ENCODE results near the gene CAPN13.

CAPN13 gene

DNA sequence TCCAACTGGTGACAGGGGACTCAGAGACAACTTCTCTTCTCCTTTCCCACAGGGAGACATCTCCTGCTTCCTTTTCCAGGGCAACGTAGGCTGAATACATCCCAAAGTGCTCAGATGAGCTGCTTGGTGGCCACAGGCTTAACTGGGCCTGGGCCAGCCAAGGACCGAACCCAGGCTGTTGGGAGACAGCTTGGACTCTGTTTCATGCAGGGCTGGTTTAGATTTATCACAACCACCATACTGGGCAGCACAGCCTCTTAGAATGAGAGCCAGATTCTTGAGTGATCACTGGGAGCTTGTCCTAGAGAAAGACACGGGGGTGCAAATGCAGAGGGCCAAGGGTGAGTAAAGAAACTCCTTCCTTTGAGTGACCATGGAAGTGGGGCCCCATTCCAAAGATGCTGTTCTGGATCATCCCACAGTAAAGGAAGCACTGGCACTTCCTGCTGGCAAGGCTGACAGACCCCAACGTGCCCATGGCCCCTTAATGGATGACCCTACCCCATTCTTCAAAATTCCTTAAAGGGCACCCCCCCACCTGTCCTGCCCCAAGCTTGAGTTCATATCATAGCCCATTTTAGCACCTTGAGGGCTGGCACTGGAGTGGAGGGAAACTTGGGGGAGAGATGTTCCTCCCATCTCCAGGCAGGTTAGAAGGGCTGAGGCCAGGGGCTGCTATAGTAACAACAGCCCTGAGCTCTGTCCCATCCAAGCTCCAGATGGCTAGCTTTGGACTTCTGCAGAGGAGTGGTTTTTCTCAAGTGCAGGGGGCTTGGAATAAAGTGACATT, 84.1 kb downstream of the CAPN13 start:
- DNase-seq (ENCODE audit: low spot score) (no peak), ATAC-seq (ENCODE audit: low read depth) (no peak)
- H3K4me1 ChIP-seq (ENCODE audit: insufficient read depth, poor library complexity, severe bottlenecking), result no peaks in the 10 kb centered on the region

DNA sequence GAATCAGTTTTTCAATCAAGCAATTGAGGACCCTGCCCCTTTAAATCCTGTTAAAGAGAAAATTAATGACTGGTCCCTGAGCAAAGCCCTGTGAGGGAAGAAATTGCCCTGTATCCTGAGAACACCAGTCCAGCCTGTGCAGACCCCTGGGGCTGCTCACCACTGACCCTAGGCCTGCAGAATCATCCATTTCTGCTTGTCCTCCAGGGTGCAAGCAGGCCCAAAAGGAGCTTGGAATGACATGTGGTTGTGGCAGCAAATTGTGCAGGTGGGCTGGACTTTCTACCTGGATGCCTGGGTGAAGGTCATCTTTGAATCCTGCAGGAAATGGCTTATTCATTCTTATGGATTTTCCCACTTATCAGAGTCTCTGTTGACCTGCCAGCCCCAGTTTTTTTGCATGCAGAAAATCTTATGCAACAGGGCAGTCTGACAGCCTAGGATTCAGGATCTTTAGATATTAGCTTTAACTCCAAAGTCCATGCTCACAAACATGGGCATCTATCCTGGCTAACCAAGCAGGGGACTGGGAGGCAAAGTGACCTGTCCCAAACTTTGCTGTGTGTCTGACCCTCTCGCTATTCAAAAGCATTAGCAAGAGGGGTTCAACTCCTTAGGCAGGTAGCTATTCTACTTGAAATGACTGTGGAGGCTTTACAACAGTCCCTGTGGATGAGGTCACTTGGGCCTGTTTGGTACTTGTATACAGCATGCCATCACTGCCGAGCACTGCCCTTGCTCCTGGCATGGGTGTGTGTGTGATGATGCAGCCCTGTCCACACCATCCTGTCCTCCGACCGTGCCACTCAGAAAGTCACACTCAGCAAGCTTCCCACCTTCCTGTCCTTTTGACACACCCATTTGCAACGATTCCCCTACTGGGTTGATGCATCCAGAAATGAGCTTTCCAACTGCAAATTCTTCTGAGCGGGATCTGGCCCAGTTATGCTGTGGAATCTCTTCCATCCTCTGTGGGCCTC, 85.3 kb downstream of the CAPN13 start:
- Histone ChIP-seq H3K9me3 (ENCODE audit: severe bottlenecking) (no peaks in the 10 kb centered on the region), H3K27ac (ENCODE audit: poor library complexity, severe bottlenecking) (no peak overlapping the region), H3K36me3 (ENCODE audit: low read depth) (no peaks in the 10 kb centered on the region), H3K27me3 (ENCODE audit: insufficient read depth, poor library complexity, severe bottlenecking) (peaks cover 16% of the 10 kb centered on the region), H3K4me1 (ENCODE audit: insufficient read depth, poor library complexity, severe bottlenecking) (no peaks in the 10 kb centered on the region), H3K4me3 (ENCODE audit: severe bottlenecking) (no peak overlapping the region)
- TF ChIP-seq, protein P1, sequence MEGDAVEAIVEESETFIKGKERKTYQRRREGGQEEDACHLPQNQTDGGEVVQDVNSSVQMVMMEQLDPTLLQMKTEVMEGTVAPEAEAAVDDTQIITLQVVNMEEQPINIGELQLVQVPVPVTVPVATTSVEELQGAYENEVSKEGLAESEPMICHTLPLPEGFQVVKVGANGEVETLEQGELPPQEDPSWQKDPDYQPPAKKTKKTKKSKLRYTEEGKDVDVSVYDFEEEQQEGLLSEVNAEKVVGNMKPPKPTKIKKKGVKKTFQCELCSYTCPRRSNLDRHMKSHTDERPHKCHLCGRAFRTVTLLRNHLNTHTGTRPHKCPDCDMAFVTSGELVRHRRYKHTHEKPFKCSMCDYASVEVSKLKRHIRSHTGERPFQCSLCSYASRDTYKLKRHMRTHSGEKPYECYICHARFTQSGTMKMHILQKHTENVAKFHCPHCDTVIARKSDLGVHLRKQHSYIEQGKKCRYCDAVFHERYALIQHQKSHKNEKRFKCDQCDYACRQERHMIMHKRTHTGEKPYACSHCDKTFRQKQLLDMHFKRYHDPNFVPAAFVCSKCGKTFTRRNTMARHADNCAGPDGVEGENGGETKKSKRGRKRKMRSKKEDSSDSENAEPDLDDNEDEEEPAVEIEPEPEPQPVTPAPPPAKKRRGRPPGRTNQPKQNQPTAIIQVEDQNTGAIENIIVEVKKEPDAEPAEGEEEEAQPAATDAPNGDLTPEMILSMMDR (IDR thresholded peaks at IDR 0.05; ENCODE audit: poor library complexity, severe bottlenecking), result no peak
- ATAC-seq (ENCODE audit: low read depth), result no peak
- DNase-seq (ENCODE audit: low spot score), result no peak

More for the DNA sequence above, 84.1 kb downstream of the CAPN13 start:
- Histone ChIP-seq H3K27me3 (ENCODE audit: insufficient read depth, poor library complexity, severe bottlenecking) (peaks cover 16% of the 10 kb centered on the region), H3K9me3 (ENCODE audit: severe bottlenecking) (no peaks in the 10 kb centered on the region), H3K27ac (ENCODE audit: poor library complexity, severe bottlenecking) (no peak overlapping the region), H3K36me3 (ENCODE audit: low read depth) (no peaks in the 10 kb centered on the region), H3K4me3 (ENCODE audit: severe bottlenecking) (no peak overlapping the region)
- TF ChIP-seq, protein P1 (IDR thresholded peaks at IDR 0.05; ENCODE audit: poor library complexity, severe bottlenecking), result no peak

DNA sequence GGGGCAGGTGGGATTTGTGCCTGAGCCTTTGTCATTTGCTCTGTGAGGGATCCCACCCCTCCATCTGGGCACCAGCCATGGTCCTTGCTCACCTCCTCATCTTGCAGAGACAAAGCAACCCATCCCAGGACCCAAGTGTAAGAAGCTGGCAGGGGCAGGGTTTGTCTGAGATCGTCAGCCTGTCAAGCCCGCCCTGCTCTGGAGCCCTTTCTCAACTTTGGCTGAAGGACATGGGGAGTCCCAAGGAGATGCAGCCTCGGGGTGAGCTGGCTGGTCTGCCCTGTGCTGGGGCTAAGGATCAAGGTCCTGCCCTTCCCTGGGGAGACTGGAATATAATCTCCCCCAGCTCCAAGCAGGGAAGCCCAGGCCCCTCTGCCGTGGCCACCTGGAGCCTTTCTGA, 86.0 kb downstream of the CAPN13 start:
- peaks cover 16% of the 10 kb centered on the region for H3K27me3 ChIP-seq (ENCODE audit: insufficient read depth, poor library complexity, severe bottlenecking)

DNA sequence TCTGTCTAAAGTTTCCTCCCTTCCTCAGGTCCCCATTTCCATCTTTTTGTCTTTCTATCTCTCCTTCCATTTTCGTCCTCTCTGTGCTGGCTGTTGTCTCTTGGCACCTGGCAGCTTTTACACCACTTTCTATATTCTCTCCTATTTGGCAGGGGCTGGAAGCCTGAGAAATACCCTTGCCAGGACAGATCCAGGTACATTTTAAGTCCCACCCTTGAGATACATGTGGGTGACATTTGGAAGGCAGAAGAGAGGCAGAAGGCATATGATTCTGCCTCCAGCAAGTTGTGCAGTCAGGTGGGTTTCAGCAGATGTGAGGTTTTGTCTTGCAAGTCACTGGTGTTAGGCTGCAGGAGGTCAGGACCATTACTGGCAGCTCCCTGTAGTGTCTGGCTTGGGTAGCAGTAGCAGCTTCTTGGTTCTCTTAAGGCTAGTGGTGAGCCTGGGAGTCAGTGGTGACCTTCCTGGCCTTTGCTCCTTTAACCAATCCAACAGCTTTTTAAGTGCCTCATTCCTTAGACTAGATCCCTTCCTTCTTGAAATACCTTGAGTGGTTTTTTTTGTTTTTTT, 90.1 kb downstream of the CAPN13 start:
- TF ChIP-seq, protein P1 (IDR thresholded peaks at IDR 0.05; ENCODE audit: poor library complexity, severe bottlenecking), result no peak
- no peak overlapping the region for H3K27ac ChIP-seq (ENCODE audit: poor library complexity, severe bottlenecking)
- no peak for DNase-seq (ENCODE audit: low spot score)

More for the DNA sequence above, 86.0 kb downstream of the CAPN13 start:
- no peaks in the 10 kb centered on the region for H3K9me3 ChIP-seq (ENCODE audit: severe bottlenecking)
- H3K4me1 ChIP-seq (ENCODE audit: insufficient read depth, poor library complexity, severe bottlenecking), result no peaks in the 10 kb centered on the region
- TF ChIP-seq, protein P1 (IDR thresholded peaks at IDR 0.05; ENCODE audit: poor library complexity, severe bottlenecking), result no peak
- H3K4me3 ChIP-seq (ENCODE audit: severe bottlenecking), result no peak overlapping the region
- ATAC-seq (ENCODE audit: low read depth) (no peak), DNase-seq (ENCODE audit: low spot score) (no peak)
- no peaks in the 10 kb centered on the region for H3K36me3 ChIP-seq (ENCODE audit: low read depth)
- no peak overlapping the region for H3K27ac ChIP-seq (ENCODE audit: poor library complexity, severe bottlenecking)

More for the DNA sequence above, 90.1 kb downstream of the CAPN13 start:
- no peaks in the 10 kb centered on the region for H3K9me3 ChIP-seq (ENCODE audit: severe bottlenecking)
- H3K27me3 ChIP-seq (ENCODE audit: insufficient read depth, poor library complexity, severe bottlenecking), result no peaks in the 10 kb centered on the region
- H3K36me3 ChIP-seq (ENCODE audit: low read depth), result no peaks in the 10 kb centered on the region
- no peak overlapping the region for H3K4me3 ChIP-seq (ENCODE audit: severe bottlenecking)
- H3K4me1 ChIP-seq (ENCODE audit: insufficient read depth, poor library complexity, severe bottlenecking), result no peaks in the 10 kb centered on the region
- ATAC-seq (ENCODE audit: low read depth), result no peak
